Activated CD4-positive, alpha-beta T cell treated with anti-CD3 and anti-CD28 coated beads, Interleukin-2, amount 50 U/mL, for 16 hours (primary cell): ENCODE measurements around the gene CEP162.

Experiments used
- DNase-seq: peaks from one replicate; pipeline ENCODE4 v3.0.0-alpha.2; 2020

Gene CEP162

GRCh38 chr6:84082689-84083265 lies 144.7 kb downstream of the CEP162 start:
- DNase-seq, result no peak

- DNase-seq, result no peak
These were observed 146.2 kb downstream of the CEP162 start for GRCh38 chr6:84081222-84081621.

DNA sequence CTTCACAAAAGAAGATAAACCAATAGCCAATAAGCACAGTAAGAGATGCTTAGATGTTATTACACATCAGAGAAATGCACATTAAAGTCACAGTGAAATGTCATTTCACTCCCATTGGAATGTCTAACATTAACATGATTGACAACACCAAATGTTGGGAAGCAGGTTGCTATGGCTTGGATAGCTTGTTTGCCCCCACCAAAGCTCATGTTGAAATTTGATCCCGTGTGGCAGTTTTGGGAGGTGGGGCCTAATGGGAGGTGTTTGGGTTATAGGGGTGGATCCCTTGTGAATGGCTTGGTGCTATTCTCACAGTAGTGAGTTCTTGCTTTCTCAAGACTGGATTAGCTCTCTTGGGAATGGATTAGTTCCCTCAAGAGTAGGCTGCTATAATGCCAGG lies 149.1 kb downstream of the CEP162 start:
- no peak for DNase-seq

DNA sequence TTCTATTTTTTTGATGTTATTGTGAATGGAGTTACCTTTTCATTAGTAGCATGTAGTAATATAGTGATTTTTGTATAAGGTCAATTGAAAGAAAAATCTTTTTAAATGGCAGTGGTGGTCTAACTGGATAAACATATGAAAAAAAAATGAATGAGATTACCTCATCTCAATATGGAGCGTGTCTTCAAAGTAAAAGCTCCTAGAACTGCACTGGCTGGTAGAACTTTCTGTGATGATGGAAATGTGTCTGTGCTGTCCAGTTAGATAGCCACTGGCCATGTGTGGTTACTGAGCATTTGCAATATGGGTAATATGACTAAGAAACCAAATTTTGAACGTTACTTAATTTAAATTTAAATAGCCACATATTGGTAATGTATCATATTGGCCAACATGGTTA lies 149.8 kb downstream of the CEP162 start:
- DNase-seq, result no peak

- DNase-seq, result no peak
These were observed 152.3 kb downstream of the CEP162 start for GRCh38 chr6:84074988-84075781.
